ACC112 (cell line): ENCODE results near the gene PARPBP.
A peak's percentile ranks its signal among the peaks of the same experiment; 100 is the strongest.
"Not testable (repeated sequence)": the region's sequence is repeated elsewhere in the genome, so short reads cannot be mapped to it uniquely, and the experiment has no call there.

Source experiments
- H2AFZ ChIP-seq: fragments of 200-600 bp; sonication (generic); one replicate; pipeline ENCODE4 v1.6.0; 2017; ENCODE audit warnings: antibody characterized with exemption, low read length; ENCODE audit not compliant: unreplicated experiment
- H3K27ac ChIP-seq: fragments of 200-600 bp; sonication (generic); 2 replicates; pipeline ENCODE4 v1.5.1; 2014; ENCODE audit warnings: low read depth, mild to moderate bottlenecking, antibody characterized with exemption, low read length, moderate library complexity
- H3K27me3 ChIP-seq: fragments of 200-600 bp; sonication (generic); 2 replicates; pipeline ENCODE4 v1.6.1; 2014; ENCODE audit warnings: mild to moderate bottlenecking, antibody characterized with exemption, low read length, moderate library complexity, mixed read lengths; ENCODE audit not compliant: insufficient read depth
- H3K36me3 ChIP-seq: fragments of 200-600 bp; sonication (generic); 2 replicates; pipeline ENCODE4 v1.6.1; 2016; ENCODE audit warnings: mild to moderate bottlenecking, antibody characterized with exemption, low read length, moderate library complexity, mixed read lengths; ENCODE audit not compliant: insufficient read depth
- H3K4me1 ChIP-seq: fragments of 200-600 bp; sonication (generic); one replicate; pipeline ENCODE4 v1.6.1; 2016; ENCODE audit warnings: low read length, mixed read lengths; ENCODE audit not compliant: insufficient read depth, unreplicated experiment, control insufficient read depth
- H3K4me3 ChIP-seq: fragments of 200-600 bp; sonication (generic); 2 replicates; pipeline ENCODE4 v1.5.1; 2014; ENCODE audit warnings: mild to moderate bottlenecking, low read depth, low read length
- H3K79me2 ChIP-seq: fragments of 200-600 bp; sonication (generic); one replicate; pipeline ENCODE4 v1.6.0; 2016; ENCODE audit warnings: low read length; ENCODE audit not compliant: control insufficient read depth, unreplicated experiment, insufficient read depth

PARPBP gene, protein sequence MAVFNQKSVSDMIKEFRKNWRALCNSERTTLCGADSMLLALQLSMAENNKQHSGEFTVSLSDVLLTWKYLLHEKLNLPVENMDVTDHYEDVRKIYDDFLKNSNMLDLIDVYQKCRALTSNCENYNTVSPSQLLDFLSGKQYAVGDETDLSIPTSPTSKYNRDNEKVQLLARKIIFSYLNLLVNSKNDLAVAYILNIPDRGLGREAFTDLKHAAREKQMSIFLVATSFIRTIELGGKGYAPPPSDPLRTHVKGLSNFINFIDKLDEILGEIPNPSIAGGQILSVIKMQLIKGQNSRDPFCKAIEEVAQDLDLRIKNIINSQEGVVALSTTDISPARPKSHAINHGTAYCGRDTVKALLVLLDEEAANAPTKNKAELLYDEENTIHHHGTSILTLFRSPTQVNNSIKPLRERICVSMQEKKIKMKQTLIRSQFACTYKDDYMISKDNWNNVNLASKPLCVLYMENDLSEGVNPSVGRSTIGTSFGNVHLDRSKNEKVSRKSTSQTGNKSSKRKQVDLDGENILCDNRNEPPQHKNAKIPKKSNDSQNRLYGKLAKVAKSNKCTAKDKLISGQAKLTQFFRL

DNA sequence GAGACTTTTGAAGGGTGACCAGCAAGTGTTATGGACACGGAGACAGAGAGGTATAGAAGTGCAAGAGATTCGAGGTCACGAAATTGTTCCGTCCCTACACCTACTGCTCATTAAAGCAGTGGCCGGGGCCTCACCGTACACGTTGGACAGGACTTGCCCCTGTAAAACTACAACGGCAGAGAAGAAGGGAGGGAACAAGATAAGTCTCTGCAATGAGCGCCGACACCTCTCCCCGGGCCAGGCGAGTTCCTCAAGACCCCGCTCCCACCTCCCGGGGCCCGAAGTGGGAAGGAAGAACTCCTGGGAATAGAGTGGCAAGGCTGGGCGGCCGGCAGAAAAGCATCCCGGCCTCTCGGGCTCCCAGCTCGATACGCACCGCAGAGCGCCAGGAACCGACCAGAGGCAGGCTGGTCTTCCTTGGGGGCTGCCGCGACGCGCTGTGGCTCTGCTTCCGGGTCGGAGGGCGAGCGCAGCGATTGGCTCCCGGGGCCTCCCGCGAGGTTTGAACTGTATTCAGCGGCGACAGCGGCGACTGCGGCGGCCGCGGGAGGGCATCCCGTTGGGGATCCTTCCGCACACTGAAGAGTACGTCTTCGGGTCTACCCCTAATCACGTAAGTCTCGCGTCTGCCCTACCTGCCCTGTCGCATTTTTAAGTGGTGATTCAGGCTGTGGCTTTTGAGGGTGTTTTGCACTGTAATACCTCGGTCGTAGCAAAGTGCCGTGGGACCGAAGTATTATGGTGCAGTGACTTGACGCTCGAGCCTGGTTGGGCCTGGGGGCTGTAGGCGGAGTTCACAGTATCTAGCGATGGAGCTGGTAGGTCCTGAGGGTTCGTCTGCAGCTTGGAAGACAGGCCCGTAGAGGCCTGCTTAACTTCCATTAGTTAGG, at the start of gene PARPBP, which contains the start of gene NUP37:
TSS of gene PARPBP (plus strand) at position 510 of the 890 bp plus-strand sequence. CDS start 3,706 bp downstream, outside the sequence.
TSS of gene NUP37 (minus strand) at position 441 of the 890 bp plus-strand sequence. CDS start 1,596 bp downstream, outside the sequence.
- Histone ChIP-seq H3K79me2 (peaks cover 51% of the 10 kb centered on the region), H3K27ac (peak within 1 kb of the TSS; percentile 34), H3K27me3 (no peaks in the 10 kb centered on the region), H3K4me3 (peak within 1 kb of the TSS; percentile 94), H3K4me1 (peaks cover 16% of the 10 kb centered on the region), H3K36me3 (peaks cover 12% of the 10 kb centered on the region; the same call in 1 of the 2 replicates), H2AFZ (peak within 1 kb of the TSS; percentile 94)

DNA sequence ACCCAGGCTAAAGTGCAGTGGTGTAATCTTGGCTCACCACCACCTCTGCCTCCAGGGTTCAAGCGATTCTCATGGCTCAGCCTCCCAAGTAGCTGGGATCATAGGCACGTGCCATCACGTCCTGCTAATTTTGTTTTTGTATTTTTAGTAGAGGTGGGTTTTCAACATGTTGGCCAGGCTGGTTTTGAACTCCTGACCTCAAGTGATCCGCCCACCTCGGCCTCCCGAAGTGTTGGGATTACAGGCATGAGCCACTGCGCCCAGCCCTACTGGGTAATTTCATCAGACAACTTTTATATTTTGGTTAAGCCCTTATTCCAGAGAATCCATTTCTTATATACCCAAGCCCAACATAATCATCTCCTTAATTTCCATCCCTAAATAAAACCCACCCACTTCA, 47.9 kb upstream of the PARPBP start:
- not testable (repeated sequence) for H3K36me3 ChIP-seq, H3K27ac ChIP-seq, H2AFZ ChIP-seq, H3K4me3 ChIP-seq, H3K27me3 ChIP-seq, H3K79me2 ChIP-seq
- peaks cover 14% of the 10 kb centered on the region for H3K4me1 ChIP-seq

GRCh38 chr12:102080842-102081241, 39.1 kb upstream of the PARPBP start:
- H2AFZ ChIP-seq, result no peak overlapping the region
- no peak overlapping the region for H3K4me3 ChIP-seq
- no peak overlapping the region for H3K27ac ChIP-seq
- H3K79me2 ChIP-seq, result no peaks in the 10 kb centered on the region
- H3K36me3 ChIP-seq, result peaks cover 6% of the 10 kb centered on the region
- H3K4me1 ChIP-seq, result no peaks in the 10 kb centered on the region
- H3K27me3 ChIP-seq, result no peaks in the 10 kb centered on the region

GRCh38 chr12:102089228-102089835, 30.7 kb upstream of the PARPBP start:
- H3K4me3 ChIP-seq, H3K79me2 ChIP-seq, H2AFZ ChIP-seq, H3K27ac ChIP-seq, H3K36me3 ChIP-seq, H3K27me3 ChIP-seq: not testable (repeated sequence)
- peaks cover 15% of the 10 kb centered on the region for H3K4me1 ChIP-seq

GRCh38 chr12:102093319-102093718, 26.7 kb upstream of the PARPBP start:
- Histone ChIP-seq H3K27ac (no peak overlapping the region), H3K27me3 (no peaks in the 10 kb centered on the region), H3K4me3 (no peak overlapping the region), H3K36me3 (peaks cover 9% of the 10 kb centered on the region), H2AFZ (no peak overlapping the region), H3K4me1 (peaks cover 15% of the 10 kb centered on the region), H3K79me2 (peaks cover 3% of the 10 kb centered on the region)

DNA sequence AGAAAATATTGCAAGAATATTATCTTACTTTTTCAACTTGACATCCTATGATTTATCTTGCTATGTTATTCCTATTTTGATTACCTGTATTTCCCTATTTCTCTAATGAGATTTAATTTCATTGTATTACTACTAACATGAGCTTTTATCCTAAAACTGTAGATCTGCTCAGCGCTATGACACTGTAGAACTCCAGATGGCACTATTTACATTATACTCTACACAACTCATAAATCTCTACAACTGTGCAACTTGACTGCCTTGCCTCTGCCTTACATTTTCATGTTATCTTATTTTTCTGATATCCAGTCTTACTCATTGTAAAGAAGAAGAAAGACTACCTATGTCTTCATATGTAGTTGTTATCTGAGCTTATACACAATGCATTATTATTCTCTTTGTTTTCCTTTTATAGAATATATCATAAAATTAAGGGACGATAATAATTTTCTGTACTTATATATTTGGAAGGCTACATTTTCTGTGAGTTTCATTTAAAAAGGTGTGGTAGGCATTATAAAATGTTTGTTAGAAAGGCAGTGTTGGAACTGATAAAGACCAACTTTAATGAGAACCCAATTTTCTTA, 24.2 kb upstream of the PARPBP start:
- peaks cover 15% of the 10 kb centered on the region for H3K4me1 ChIP-seq
- H3K27ac ChIP-seq, result no peak overlapping the region
- H2AFZ ChIP-seq, result no peak overlapping the region
- H3K79me2 ChIP-seq, result peaks cover 3% of the 10 kb centered on the region
- H3K4me3 ChIP-seq, result no peak overlapping the region
- no peaks in the 10 kb centered on the region for H3K27me3 ChIP-seq
- H3K36me3 ChIP-seq, result no peaks in the 10 kb centered on the region; the same call in 1 of the 2 replicates

DNA sequence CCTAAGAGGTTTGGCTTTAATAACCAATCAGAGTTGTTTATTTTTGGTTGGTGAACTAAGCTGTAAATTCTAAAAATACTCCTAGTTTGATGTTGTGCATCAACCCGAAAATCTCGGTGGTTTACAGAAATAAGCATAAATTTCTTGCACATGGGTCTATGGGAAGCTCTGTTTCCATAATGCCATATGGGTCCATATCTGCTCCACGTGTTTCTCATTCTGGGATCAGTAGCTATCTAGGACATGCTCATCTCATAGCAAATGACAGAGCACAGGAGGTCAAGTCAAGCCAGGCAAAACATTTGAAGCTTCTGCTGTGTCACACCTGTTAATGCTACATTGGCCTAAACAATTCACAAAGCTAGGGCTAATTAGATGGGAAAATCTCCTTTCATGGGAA, 23.1 kb upstream of the PARPBP start:
- H3K27ac ChIP-seq, result no peak overlapping the region
- no peaks in the 10 kb centered on the region for H3K27me3 ChIP-seq
- no peak overlapping the region for H3K4me3 ChIP-seq
- no peak overlapping the region for H2AFZ ChIP-seq
- peaks cover 3% of the 10 kb centered on the region for H3K79me2 ChIP-seq
- H3K36me3 ChIP-seq, result no peaks in the 10 kb centered on the region; the same call in 1 of the 2 replicates
- H3K4me1 ChIP-seq, result peaks cover 15% of the 10 kb centered on the region

- H3K27me3 ChIP-seq, result no peaks in the 10 kb centered on the region
These were observed 13.1 kb upstream of the PARPBP start for GRCh38 chr12:102106905-102107304.

DNA sequence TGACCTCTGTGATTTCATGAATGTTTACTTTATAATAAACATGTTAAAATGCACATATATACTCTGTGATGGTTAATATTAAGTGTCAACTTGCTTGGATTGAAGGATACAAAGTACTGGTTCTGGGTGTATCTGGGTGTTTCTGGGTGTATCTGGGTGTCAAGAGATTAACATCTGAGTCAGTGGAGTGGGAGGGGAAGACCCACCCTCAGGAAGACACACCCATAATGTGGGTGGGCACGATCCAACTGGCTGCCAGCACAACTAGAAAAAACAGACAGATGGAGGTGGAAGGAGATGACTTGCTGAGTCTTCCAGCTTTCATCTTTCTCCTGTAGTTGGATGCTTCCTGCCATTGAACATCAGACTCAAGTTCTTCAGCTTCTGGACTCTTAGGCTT, 12.0 kb upstream of the PARPBP start:
- Histone ChIP-seq H3K79me2 (no peaks in the 10 kb centered on the region), H2AFZ (no peak overlapping the region), H3K36me3 (peaks cover 75% of the 10 kb centered on the region), H3K4me1 (no peaks in the 10 kb centered on the region), H3K27ac (no peak overlapping the region), H3K27me3 (no peaks in the 10 kb centered on the region), H3K4me3 (no peak overlapping the region)

More at GRCh38 chr12:102106905-102107304, 13.1 kb upstream of the PARPBP start:
- Histone ChIP-seq H2AFZ (no peak overlapping the region), H3K27ac (no peak overlapping the region), H3K36me3 (peaks cover 75% of the 10 kb centered on the region), H3K4me3 (no peak overlapping the region), H3K79me2 (no peaks in the 10 kb centered on the region), H3K4me1 (no peaks in the 10 kb centered on the region)

GRCh38 chr12:102110782-102111181, 9.2 kb upstream of the PARPBP start:
- no peak overlapping the region for H3K4me3 ChIP-seq
- H3K4me1 ChIP-seq, result no peaks in the 10 kb centered on the region
- no peak overlapping the region for H2AFZ ChIP-seq
- peaks cover 57% of the 10 kb centered on the region for H3K36me3 ChIP-seq
- H3K79me2 ChIP-seq, result no peaks in the 10 kb centered on the region
- H3K27ac ChIP-seq, result no peak overlapping the region
- no peaks in the 10 kb centered on the region for H3K27me3 ChIP-seq
